Stimulated activated CD4-positive, alpha-beta T cell treated with anti-CD3 and anti-CD28 coated beads, Interleukin-12 subunit alpha, Interleukin-12 subunit beta, amount 100 ng/mL, for 48 hours (primary cell): ENCODE measurements around the gene HSF2BP.
"Not testable (repeated sequence)": the region's sequence is repeated elsewhere in the genome, so short reads cannot be mapped to it uniquely, and the experiment has no call there.

Experiments used
- DNase-seq, 3 donors: peaks; one replicate each; pipeline ENCODE4 v3.0.0-alpha.2; 2020; ENCODE audit warnings: low read depth in 2 of 3, low spot score in 1 of 3

Gene HSF2BP

DNA sequence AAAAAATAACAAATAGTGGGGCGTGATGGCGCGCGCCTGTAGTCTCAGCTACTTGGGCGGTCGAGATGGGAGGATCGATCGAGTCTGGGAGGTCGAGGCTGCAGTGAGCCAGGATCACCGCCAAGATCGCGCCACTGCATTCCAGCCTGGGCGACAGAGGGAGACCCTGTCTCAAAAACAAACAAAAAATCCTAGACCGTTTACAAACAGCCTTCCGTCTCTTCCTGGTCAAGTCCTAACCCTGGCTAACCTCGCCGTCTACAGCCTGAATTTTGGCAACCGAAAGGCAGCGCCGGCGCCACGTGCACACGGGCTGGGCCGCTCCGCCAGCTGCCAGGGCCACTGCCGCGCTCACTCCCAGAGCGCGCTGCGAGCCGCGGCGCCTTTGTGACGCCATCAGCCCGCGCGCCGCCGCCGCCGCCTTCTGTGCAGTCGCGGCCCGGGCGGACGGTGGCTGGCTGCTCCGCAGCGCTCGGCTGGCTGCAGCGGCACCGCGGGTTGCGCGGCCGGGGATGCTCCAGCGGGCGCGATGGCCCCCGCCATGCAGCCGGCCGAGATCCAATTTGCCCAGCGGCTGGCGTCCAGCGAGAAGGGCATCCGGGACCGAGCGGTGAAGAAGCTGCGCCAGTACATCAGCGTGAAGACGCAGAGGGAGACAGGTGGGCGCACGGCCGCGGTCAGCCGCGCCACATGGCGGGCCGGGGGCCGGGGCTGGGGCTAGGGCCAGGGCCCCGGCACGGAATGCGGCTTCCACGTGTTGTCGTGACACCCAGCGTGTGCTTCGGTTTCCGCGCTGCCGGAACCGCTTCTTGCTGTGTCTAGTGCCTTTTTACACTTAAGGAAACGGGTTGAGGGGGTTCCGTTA is at the start of gene HSF2BP, which contains the start of gene RRP1B:
TSS of gene HSF2BP (minus strand) at position 353 of the 865 bp plus-strand sequence. CDS start 1,392 bp downstream, outside the sequence.
TSS of gene RRP1B (plus strand) at position 425 of the 865 bp plus-strand sequence. CDS start at position 530, 105 bp downstream.
- DNase-seq = peak; percentile 63 to 78 (median 64)

DNA sequence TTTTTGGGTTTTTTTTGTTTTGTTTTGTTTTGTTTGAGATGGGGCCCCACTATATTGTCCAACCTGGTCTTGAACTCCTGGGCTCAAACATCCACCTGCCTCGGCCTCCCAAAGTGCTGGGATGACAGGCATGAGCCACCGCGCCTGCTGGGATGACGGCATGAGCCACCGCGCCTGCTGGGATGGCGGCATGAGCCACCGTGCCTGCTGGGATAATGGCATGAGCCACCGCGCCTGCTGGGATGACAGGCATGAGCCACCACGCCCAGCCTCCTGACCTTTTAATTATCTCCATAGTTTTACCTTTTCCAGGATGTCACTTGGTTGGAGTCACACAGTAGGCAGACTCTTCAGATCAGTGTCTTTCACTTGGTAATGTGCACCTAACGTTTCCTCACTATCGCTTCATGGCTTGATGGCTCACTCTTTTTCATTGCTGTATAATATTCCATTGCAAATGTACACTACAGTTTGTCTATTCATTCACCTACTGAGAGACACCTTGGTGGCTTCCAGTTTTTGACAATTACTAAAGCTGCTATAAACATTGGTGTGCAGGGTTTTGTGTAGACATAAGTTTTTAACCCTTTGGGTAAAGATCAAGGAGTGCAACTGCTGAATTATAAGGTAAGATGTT is 49.6 kb upstream of the HSF2BP start:
- no peak for DNase-seq

DNA sequence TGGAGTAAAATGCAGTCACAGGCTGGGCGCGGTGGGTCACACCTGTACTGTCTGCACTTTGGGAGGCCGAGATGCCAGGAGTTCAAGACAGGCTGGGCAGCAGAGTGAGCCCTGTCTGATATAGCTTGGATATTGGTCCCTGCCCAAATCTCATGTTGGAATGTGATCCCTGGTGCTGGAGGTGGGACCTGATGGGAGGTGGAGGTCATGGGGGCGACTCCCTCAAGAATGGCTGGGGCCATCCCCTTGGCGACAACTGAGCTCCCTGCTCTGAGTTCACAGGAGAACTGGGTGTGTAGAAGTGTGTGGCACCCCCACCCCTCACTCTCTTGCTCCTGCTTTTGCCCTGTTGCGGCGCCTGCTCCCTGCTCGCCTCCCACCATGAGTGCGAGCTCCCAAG is 48.2 kb upstream of the HSF2BP start:
- no peak for DNase-seq

DNA sequence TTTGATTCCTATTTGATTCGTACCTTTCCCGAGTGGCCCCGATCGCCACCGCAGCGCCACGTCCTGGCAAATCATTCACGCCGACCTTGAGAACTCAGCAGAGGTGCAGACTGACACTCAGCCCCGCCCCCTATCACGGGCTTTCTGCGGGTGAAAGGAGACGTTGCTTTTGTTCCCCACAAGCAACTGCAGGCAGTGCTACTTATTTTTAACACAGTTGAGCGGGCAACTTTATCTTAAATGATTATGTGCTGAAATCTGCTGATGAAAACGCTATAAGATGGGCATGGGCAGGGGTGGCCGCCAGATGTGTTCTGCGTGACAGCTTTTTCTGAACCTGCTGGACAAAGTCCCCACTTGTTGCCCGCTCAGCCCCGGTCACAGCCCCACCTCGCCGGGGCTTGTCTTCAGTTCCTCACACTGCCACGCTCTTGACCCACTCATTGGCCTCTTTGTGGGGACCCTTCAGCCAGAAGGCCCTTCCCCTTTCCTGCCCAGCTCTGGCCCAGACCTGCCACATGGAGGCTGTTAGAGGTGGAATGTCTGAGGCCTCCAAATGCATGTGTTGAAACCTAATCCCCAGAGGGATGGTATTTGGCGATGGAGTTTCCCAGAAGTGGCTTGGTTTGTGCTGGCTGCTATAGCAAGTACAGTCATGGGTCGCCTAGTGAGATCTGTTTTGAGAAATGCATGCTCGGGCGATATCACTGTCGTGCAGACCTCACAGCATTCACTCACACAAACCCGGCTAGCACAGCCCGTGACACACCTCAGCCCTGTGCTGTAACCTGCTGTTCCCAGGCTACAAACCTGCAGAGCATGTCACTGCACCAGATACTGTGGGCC is 44.0 kb upstream of the HSF2BP start:
- DNase-seq = no peak

DNA sequence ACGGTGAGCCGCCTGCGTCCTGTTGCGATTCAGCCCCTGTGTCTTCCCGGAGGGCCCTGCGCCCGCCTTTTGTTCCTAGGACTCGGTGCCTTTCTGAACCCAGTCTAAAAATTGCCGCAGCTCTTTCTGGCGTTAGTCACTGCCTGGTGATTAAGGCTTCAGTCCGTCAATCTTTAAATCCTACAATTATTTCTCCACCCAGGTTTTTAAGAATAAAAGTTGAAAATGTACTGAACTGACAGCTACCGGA is 43.4 kb upstream of the HSF2BP start:
- no peak for DNase-seq

DNA sequence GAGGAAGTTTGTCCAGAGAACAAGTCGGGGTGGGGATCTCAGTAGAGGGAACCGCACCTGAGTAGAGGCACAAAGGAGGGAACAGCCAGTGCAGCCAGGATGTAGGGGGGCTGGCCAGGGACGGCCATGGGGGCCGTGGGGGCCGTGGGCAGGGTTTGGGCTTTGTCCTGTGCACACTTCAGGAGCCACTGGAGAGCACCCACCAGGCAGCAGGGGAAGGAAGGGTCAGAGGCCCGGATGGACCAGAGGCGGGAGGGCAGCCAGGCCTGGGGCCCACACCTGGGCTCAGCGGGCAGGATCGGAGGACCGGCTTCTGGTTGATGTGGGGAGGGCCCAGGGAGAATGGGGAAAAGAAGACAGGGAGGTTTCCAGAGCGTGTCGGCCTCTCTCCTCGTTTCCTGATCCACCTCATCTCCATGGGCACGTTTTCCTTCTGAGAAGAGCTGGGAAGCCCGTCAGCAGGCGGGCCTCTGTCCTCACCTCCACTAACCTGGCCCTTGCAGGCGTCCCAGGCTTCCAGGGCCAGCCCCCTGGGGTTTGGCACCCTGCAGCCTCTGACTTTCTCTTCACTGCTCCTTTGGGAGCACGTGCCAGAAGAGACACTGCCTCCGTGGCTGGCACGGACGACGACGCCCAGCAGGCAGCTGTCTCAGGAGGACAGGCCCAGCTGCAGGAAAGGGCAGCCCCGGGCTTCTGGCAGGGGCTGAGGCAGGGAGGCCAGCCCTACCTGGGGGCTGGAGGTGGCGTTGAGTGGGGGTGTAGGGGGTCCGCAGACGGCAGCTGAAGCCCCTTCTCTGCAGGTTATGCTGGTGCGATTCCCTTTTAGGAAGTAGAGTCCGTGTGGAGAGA is 42.9 kb upstream of the HSF2BP start:
- no peak for DNase-seq

DNA sequence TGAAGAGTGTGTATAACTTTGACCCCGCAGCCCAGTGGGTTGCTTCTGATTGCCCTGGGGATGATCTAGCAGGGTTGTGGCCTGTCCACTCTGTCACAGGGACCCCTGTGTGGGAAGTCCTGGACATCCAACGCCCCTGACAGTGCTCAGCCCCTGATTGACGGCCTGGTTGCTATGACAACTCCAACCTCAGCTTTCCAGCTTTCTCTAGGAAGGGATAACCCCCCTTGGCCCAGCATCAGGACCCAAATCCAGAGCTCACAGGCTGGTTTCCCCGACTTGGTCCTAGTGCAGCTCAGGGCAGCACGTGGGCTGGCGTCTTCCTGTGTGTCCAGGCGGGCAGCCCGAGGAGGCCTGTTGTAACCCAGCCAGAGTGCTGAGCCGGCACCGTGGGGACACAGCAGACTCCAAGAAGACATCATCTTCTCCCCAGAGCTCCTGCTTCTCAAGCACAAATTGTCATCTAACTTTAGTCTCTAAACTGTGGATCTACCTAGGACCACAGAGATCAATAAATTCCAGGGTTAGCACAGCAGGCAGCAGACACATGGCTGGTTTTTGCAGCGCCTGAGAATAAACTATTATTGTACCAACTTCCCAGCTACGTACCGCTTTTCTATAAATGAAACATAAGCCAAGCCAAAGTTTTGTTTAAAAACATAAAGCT is 40.8 kb upstream of the HSF2BP start:
- DNase-seq = no peak

DNA sequence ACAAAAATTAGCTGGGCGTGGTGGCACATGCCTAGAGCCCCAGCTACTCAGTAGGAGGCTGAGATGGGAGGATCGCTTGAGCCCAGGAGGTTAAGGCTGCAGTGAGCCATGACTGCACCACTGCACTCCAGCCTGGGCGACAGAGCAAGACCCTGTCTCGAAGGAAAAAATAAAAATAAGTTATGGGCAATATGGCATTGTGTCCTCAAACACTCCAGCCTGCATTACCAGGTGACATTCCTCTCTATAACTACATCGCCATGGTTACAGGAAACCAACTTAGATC is 40.1 kb upstream of the HSF2BP start:
- DNase-seq = not testable (repeated sequence)

DNA sequence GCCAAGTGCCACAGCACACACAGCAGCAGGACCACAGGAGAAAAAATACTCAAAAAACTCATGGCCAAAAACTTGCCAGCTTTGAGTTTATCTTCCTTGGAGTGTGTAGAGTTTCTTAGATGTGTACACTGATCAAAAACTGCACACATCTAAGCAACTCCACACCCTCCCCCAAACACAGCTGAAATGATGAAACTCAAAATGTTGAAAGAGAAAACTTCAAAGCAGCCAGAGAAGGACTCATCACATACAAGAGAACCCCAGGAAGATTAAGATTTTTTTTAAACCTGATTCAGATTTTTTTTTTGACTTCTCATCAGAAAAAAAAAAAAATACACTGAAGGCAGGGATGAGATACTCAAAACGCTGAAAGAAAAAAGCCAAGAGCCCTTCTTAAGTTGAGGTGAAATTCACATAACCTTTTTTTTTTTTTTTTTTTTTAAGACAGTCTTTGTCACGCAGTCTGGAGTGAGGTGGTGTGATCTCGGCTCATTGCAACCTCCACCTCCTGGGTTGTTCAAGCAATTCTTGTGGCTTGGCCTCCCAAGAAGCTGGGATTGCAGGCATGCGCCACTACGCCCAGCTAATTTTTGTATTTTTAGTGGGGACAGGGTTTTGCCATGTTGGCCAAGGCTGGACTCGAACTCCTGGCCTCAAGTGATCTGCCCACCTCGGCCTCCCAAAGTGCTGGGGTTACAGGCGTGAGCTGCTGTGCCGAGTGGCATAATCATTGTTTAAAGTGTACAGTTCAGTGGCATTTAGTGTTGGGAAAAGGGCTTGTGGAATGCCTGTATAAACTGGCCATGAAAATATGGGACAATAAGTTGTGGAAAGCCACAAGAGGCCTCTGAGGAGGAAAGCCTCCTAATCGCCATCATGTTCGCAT is 38.7 kb upstream of the HSF2BP start:
- no peak for DNase-seq

DNA sequence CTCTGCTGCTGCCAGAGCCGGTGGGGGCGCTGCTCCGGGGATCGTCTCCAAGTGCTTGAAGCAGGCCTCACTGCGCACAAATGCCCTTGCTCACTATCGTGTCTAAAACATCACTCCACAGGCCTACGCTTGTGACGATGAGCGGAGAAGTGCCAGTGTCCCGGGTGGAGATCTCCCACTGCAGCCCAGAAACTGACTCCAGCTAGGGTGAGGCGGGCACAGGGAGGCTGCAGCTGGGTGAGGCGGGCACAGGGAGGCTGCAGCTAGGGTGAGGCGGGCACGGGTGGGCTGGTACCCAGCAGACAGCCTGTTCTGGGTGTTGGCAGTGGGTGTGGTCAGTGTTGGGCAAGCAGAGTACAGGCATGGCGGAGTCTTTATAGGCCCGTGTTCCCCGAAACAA is 36.9 kb upstream of the HSF2BP start:
- no peak for DNase-seq

DNA sequence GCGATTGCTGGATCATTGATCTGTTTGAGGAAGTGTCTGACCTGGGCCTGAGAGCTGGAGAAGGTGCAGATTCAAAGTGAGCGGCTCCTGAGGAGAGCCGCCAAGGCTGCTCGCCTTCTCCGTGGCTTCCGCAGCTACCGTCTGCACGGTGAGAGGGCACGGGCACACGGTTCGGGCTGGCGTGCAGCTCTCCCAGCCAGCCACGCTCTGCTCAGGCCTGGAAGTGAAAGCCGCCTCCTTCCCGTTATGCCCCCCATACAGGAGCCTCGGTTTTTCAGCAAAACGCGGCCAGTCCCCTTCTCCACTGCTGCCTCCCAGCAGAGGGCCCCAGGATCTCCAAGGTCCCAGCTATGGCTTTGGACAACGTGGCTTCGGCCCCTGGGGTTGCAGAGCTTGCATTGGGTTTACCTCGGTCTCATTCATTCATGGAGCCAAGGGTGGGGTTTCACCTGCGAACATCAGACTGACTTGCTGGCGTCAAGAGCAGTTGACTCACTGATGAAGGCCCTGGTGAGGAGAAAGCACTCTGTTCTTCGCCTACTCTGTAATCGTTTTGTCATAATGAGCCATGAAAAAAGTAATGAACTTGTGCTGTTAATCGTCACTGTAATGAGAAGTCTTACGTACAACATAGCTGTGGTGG is 35.3 kb upstream of the HSF2BP start:
- DNase-seq = no peak

DNA sequence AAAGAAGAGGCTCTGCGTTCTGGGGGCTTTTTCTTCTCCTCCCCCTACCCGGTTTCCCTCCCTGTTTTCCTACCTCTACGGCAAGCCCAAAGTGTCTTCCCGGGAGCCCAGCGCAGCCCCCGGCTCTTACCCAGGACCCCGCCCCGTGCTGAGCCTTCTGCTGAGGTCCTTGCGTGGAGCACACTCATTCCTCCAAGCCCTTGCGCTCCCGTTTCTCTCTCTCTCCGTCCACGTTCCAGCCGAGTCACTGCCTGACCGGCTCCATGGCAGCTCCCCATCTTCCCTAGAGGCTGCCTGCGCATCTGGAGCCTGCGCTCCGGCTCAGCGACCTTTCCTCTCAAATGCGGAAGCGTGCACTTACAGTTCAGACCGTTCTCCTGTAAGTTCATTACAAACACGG is 34.7 kb upstream of the HSF2BP start:
- no peak for DNase-seq

DNA sequence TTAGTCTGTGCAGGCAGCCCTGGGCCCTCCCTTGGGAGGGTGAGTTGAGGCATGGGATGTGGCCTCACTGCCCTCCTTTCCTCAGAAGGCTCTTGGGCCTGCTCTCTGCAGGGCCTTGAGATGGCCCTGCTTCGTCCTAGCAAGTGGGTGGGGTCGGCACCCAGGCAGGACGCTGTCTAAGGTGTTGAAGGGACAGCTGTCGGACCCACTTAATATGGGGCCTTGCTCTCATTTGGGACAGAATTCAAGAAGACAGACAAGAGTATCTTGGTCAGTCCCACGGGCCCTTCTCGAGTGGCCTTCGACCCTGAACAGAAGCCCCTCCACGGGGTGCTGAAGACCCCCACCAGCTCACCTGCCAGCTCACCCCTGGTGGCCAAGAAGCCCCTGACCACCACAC is 33.7 kb upstream of the HSF2BP start:
- no peak for DNase-seq

DNA sequence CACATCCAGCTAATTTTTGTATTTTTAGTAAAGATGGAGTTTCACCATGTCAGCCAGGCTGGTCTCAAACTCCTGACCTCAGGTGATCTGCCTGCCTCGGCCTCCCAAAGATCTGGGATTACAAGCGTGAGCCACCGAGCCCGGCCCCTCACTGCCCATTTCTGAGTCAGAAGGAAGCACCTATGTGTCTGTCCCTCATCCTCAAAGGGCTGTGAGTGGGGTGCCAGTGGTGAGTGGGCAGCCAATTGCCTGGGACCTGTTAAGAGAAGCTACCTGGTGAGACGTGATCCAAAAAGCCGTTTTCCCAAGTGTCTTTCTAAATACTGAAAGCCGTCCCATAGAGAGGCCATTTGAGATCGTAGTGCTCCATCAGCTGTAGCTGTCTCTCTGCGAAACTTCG is 32.5 kb upstream of the HSF2BP start:
- no peak for DNase-seq

DNA sequence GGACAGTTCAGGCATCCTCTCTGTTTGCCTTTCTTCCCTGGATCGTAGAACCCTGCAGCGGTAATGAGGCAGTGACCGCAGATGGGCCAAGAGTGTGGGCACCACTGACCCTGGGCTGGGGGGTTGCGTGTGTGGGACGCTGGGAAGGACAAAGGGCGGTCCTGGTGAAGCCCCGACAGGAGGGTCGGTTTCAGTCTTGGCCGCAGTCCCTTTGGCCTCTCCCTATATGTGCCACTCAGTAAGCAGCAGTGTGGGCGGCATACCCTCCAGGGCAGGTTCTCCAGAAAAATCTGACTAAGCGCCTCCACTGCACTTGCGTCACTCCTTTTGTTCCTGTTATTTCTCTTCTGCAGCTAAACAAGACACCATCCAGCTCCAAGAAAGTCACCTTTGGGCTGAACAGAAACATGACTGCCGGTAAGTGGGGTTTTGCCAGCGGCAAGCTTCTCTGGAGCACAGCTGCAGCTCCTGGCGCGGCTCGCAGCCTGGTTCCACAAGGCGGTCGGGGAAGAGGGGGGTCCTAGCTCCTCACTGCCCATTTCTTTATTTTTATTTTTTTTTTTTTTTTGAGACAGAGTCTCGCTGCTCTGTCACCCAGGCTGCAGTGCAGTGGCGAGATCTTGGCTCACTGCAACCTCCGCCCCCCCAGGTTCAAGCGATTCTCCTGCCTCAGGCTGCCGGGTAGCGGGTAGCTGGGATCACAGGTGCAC is 32.0 kb upstream of the HSF2BP start:
- DNase-seq = no peak

DNA sequence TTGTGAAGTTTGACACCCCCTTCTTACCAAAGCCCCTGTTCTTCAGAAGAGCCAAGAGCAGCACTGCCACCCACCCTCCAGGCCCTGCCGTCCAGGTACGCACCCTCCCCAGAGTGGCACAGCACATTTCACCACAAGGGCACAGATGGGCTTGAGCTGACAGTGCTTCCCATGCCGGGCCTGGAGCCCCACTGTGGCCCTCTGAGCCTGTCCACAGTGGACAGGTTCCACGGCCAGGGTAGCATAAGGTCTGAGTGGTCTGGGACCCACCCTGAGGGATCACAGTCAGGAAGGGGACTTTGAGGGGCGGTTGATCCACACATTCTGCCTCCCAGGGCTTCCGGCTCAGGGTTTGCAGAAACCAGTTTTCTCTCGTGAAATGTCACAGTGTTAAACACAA is 31.1 kb upstream of the HSF2BP start:
- DNase-seq = no peak

DNA sequence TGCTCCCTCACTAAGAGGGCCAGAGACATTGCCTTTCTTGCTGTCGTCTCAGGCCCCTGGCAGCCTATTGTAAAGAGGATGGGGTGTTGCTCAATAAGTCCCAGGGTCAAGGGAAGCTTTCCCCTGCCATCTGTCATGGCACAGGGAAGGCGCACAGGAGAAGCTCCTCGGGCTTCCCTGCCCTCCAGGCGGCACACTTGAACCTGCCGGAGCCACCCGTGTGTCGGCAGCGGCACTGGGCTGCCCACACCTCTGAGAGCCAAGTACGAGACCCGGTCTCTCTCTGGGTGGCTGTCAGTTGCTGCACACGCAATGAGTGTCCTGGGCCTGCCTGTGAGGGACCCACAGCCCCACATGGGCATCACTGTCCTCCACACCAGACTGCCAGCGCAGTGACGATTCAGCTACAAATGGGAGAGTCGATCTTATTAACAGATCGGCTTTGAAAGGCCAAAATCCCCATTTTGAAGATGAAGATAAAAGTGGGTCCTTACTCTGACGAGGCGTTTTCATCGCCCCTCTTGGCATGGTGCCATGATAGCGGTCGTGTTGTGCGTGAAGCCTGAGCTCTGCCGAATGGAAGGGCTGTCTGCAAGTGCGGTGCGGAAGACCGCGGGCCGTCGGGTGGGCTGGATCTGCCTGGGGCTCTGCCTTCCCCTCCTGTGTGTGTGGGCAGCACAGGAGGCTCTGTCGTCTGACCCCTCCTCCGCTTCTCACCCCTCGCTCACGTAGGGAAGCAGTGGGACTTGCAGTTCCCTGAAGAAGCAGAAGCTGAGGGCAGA is 30.5 kb upstream of the HSF2BP start:
- DNase-seq = no peak

DNA sequence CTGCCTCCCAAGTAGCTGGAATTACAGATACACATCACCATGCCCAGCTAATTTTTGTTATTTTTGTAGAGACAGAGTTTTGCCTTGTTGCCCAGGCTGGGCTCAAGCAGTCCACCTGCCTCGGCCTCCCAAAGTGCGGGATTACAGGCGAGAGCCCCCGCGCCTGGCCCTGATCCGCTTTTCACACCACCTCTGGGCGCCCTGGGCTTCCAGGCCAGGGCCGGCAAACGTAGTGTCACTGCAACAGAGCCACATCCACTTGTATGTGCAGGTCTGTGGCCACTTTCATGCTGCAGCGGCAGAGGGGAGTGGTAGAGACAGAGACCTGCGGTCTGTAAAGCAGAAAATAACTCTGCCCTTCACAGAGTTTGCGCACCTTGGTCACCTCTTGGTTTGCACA is 29.6 kb upstream of the HSF2BP start:
- no peak for DNase-seq
